GM12801 (cell line): ENCODE measurements around the gene ITGA1.

Experiments used
- CTCF ChIP-seq: IDR thresholded peaks from one replicate; pipeline ENCODE4 v1.5.1; 2011; ENCODE audit warnings: control low read depth; ENCODE audit not compliant: insufficient read length; ENCODE audit errors: extremely low read depth

Gene ITGA1

GRCh38 chr5:52748590-52748989 is 39.1 kb upstream of the ITGA1 start:
- TF ChIP-seq CTCF, result no peak

DNA sequence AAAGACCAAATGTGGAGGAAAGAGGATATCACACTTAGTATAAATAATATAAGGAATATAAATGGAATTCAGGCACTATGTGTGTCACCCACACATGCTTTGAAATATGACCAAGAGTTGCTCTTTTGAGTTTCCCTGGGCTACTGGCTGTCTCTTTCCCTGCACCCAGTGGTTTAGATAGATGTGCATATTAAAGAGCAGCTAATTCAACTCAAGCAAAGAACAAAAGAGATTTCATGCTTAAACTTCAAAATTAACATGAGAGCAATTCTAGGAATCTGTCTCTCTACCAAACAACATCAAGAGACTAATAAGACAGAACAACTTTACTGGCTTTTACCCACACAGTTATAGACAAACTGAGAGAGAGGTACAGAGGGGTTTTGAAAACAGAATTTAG is 38.0 kb upstream of the ITGA1 start:
- TF ChIP-seq CTCF, result no peak

GRCh38 chr5:52751137-52751536 is 36.6 kb upstream of the ITGA1 start:
- TF ChIP-seq CTCF, result no peak

GRCh38 chr5:52754051-52754450 is 33.7 kb upstream of the ITGA1 start:
- no peak for TF ChIP-seq CTCF

- no peak for TF ChIP-seq CTCF
Observed at GRCh38 chr5:52757527-52757926, 30.2 kb upstream of the ITGA1 start.

DNA sequence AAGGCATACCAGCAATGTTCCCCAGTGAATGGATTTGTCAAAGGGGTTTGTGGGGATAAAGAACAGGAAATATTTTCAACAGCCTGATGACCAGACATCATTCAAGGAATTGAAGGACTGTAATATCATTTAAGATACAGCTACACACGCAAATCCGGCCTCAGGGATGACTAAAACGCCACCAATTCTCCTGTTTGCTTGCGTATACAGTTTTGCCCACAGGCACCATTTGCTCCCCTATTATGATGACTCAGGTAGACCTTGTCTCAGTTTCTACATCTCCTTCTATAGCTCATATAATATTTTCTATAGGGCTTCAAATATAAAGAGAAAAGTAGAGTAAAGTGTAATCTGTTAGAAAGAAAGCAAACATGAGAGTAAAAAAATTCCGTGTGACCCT is 29.7 kb upstream of the ITGA1 start:
- TF ChIP-seq CTCF, result no peak

GRCh38 chr5:52759331-52759730 is 28.4 kb upstream of the ITGA1 start:
- TF ChIP-seq CTCF, result no peak
